Trophoblast cell (in vitro differentiated cells and primary cell): ENCODE data around the gene RAF1.

Source experiments
- DNase-seq, 2 donors: peaks; one replicate each; pipeline ENCODE4 v3.0.0-alpha.2; 2016
- H2AFZ ChIP-seq: 2 replicates; pipeline ENCODE4 v1.6.1; 2013; ENCODE audit warnings: low read length, moderate library complexity, mild to moderate bottlenecking; ENCODE audit not compliant: insufficient read depth, poor library complexity
- H2AK5ac ChIP-seq: 2 replicates; pipeline ENCODE4 v1.6.1; 2013; ENCODE audit warnings: mild to moderate bottlenecking, low read length
- H2BK120ac ChIP-seq: 2 replicates; pipeline ENCODE4 v1.6.1; 2013; ENCODE audit warnings: low read length, mild to moderate bottlenecking, moderate library complexity; ENCODE audit not compliant: insufficient read depth, poor library complexity
- H2BK12ac ChIP-seq: 2 replicates; pipeline ENCODE4 v1.6.1; 2013; ENCODE audit warnings: mild to moderate bottlenecking, low read length, moderate library complexity
- H2BK5ac ChIP-seq: 2 replicates; pipeline ENCODE4 v1.6.1; 2013; ENCODE audit warnings: low read length, low read depth, moderate library complexity, mild to moderate bottlenecking; ENCODE audit not compliant: poor library complexity
- H3K14ac ChIP-seq: 2 replicates; pipeline ENCODE4 v1.6.1; 2013; ENCODE audit warnings: mild to moderate bottlenecking, low read length
- H3K18ac ChIP-seq: 2 replicates; pipeline ENCODE4 v1.6.1; 2013; ENCODE audit warnings: mild to moderate bottlenecking, low read length
- H3K23ac ChIP-seq: 2 replicates; pipeline ENCODE4 v1.6.1; 2013; ENCODE audit warnings: low read length
- H3K27ac ChIP-seq: 2 replicates; pipeline ENCODE4 v1.5.1; 2013; ENCODE audit warnings: low read depth, mild to moderate bottlenecking, inconsistent platforms, low read length, moderate library complexity
- H3K27me3 ChIP-seq: 2 replicates; pipeline ENCODE4 v1.6.1; 2013; ENCODE audit warnings: inconsistent platforms, mild to moderate bottlenecking, low read length, moderate library complexity; ENCODE audit not compliant: insufficient read depth
- H3K36me3 ChIP-seq, 2 experiments: 1 replicate in 1 of 2; 2 replicates in 1 of 2; pipeline ENCODE4 v1.6.1; 2013; ENCODE audit warnings: low read length in 2 of 2, mild to moderate bottlenecking in 2 of 2, moderate library complexity in 1 of 2; ENCODE audit not compliant: insufficient read depth in 2 of 2, control insufficient read depth in 1 of 2
- H3K4ac ChIP-seq: 2 replicates; pipeline ENCODE4 v1.6.1; 2013; ENCODE audit warnings: low read depth, mild to moderate bottlenecking, low read length, moderate library complexity
- H3K4me1 ChIP-seq, 2 experiments: 1 replicate in 1 of 2; 2 replicates in 1 of 2; pipeline ENCODE4 v1.6.1; 2013; ENCODE audit warnings: low read length in 2 of 2, mild to moderate bottlenecking in 2 of 2, moderate library complexity in 1 of 2; ENCODE audit not compliant: insufficient read depth in 2 of 2, control insufficient read depth in 1 of 2
- H3K4me2 ChIP-seq: 2 replicates; pipeline ENCODE4 v1.6.1; 2013; ENCODE audit warnings: inconsistent platforms, mild to moderate bottlenecking, low read length, moderate library complexity
- H3K4me3 ChIP-seq: 2 replicates; pipeline ENCODE4 v1.5.1; 2013; ENCODE audit warnings: mild to moderate bottlenecking, low read depth, low read length, inconsistent platforms
- H3K79me1 ChIP-seq: one replicate; pipeline ENCODE4 v1.6.1; 2013; ENCODE audit warnings: low read length
- H3K79me2 ChIP-seq: 2 replicates; pipeline ENCODE4 v1.6.1; 2013; ENCODE audit warnings: low read length, mild to moderate bottlenecking; ENCODE audit not compliant: control insufficient read depth, insufficient read depth, poor library complexity
- H3K9ac ChIP-seq: 2 replicates; pipeline ENCODE4 v1.6.1; 2013; ENCODE audit warnings: mild to moderate bottlenecking, low read length
- H3K9me3 ChIP-seq: 2 replicates; pipeline ENCODE4 v1.6.1; 2013; ENCODE audit warnings: low read depth, mild to moderate bottlenecking, control low read depth, inconsistent platforms, low read length; ENCODE audit not compliant: insufficient read depth
- H4K12ac ChIP-seq: 2 replicates; pipeline ENCODE4 v1.6.1; 2013; ENCODE audit warnings: low read depth, mild to moderate bottlenecking, low read length, moderate library complexity
- H4K8ac ChIP-seq: 2 replicates; pipeline ENCODE4 v1.6.1; 2013; ENCODE audit warnings: low read depth, mild to moderate bottlenecking, low read length, moderate library complexity
- H4K91ac ChIP-seq: one replicate; pipeline ENCODE4 v1.6.1; 2013; ENCODE audit warnings: low read depth, mild to moderate bottlenecking, low read length, moderate library complexity
- WGBS: extraction: QIAGEN DNeasy Blood & Tissue Kit; methylation state at CpG from one replicate; pipeline ENCODE4 v1.1.7; 2013; ENCODE audit warnings: missing lambda C conversion rate; ENCODE audit not compliant: insufficient read length, insufficient coverage; ENCODE audit errors: extremely low coverage; 5-methylcytosine and 5-hydroxymethylcytosine counted together

Gene RAF1

GRCh38 chr3:12656850-12657249 is 7.1 kb downstream of the RAF1 start:
- Histone ChIP-seq H2AK5ac (no peak overlapping the region), H2BK120ac (no peak overlapping the region), H4K12ac (no peak overlapping the region), H4K91ac (no peak overlapping the region), H3K4ac (peak overlapping the region; percentile 33), H3K9me3 (no peaks in the 10 kb centered on the region), H3K27me3 (no peaks in the 10 kb centered on the region), H2BK12ac (no peak overlapping the region), H3K27ac (no peak overlapping the region), H3K14ac (no peak overlapping the region), H3K4me3 (no peak overlapping the region), H4K8ac (no peak overlapping the region), H3K18ac (no peak overlapping the region), H3K23ac (no peak overlapping the region), H3K79me1 (no peaks in the 10 kb centered on the region), H3K79me2 (peaks cover 18% of the 10 kb centered on the region), H2AFZ (no peak overlapping the region), H3K4me2 (no peak overlapping the region), H2BK5ac (no peak overlapping the region), H3K36me3 (no peaks in the 10 kb centered on the region), H3K4me1 (peaks cover 0 to 1% of the 10 kb centered on the region in 2 experiments), H3K9ac (no peak overlapping the region)
- DNase-seq, result no peak
- no CpG with 5 or more reads among the region's 6 CpGs for WGBS

- Histone ChIP-seq H2AFZ (no peak overlapping the region), H2AK5ac (no peak overlapping the region), H3K18ac (no peak overlapping the region), H3K23ac (no peak overlapping the region), H2BK5ac (no peak overlapping the region), H3K36me3 (no peaks in the 10 kb centered on the region), H2BK120ac (no peak overlapping the region), H3K4me3 (no peak overlapping the region), H3K4ac (no peak overlapping the region), H4K91ac (no peak overlapping the region), H3K79me1 (no peaks in the 10 kb centered on the region), H4K8ac (no peak overlapping the region), H3K27ac (no peak overlapping the region), H3K79me2 (peaks cover 17% of the 10 kb centered on the region), H3K27me3 (no peaks in the 10 kb centered on the region), H3K4me1 (peaks cover 0 to 1% of the 10 kb centered on the region in 2 experiments), H3K9ac (no peak overlapping the region), H4K12ac (no peak overlapping the region), H3K14ac (no peak overlapping the region), H2BK12ac (no peak overlapping the region), H3K4me2 (no peak overlapping the region), H3K9me3 (no peaks in the 10 kb centered on the region)
- no peak for DNase-seq
Measured at GRCh38 chr3:12656193-12656592, 7.7 kb downstream of the RAF1 start.

- no peak for DNase-seq
- no peak overlapping the region for H2AK5ac ChIP-seq
- H3K18ac ChIP-seq, result no peak overlapping the region
- no peak overlapping the region for H3K27ac ChIP-seq
- H3K23ac ChIP-seq, result no peak overlapping the region
- no peak overlapping the region for H3K14ac ChIP-seq
- H2BK5ac ChIP-seq, result no peak overlapping the region
- H3K9me3 ChIP-seq, result no peaks in the 10 kb centered on the region
- H3K4me3 ChIP-seq, result no peak overlapping the region
- H3K27me3 ChIP-seq, result no peaks in the 10 kb centered on the region
- no CpG with 5 or more reads among the region's 4 CpGs for WGBS
- H4K8ac ChIP-seq, result no peak overlapping the region
- no peak overlapping the region for H2BK12ac ChIP-seq
- H3K79me2 ChIP-seq, result peaks cover 16% of the 10 kb centered on the region
- H3K9ac ChIP-seq, result no peak overlapping the region
- peak overlapping the region; percentile 4 for H3K4ac ChIP-seq
- no peak overlapping the region for H2BK120ac ChIP-seq
- no peak overlapping the region for H3K4me2 ChIP-seq
- H4K91ac ChIP-seq, result no peak overlapping the region
- H4K12ac ChIP-seq, result no peak overlapping the region
- no peaks in the 10 kb centered on the region for H3K36me3 ChIP-seq
- no peak overlapping the region for H2AFZ ChIP-seq
- peaks cover 0 to 1% of the 10 kb centered on the region in 2 experiments for H3K4me1 ChIP-seq
- H3K79me1 ChIP-seq, result no peaks in the 10 kb centered on the region
Measured at GRCh38 chr3:12655701-12656100, 8.2 kb downstream of the RAF1 start.

- Histone ChIP-seq H3K9me3 (no peaks in the 10 kb centered on the region), H3K79me1 (no peaks in the 10 kb centered on the region), H2AFZ (no peak overlapping the region), H3K9ac (no peak overlapping the region), H3K4me2 (no peak overlapping the region), H3K23ac (no peak overlapping the region), H4K8ac (no peak overlapping the region), H3K4me1 (peaks cover 0 to 1% of the 10 kb centered on the region in 2 experiments), H3K36me3 (no peaks in the 10 kb centered on the region), H2BK12ac (no peak overlapping the region), H3K14ac (no peak overlapping the region), H4K12ac (no peak overlapping the region), H4K91ac (no peak overlapping the region), H2AK5ac (no peak overlapping the region), H3K4me3 (no peak overlapping the region), H3K27me3 (no peaks in the 10 kb centered on the region), H3K4ac (peak overlapping the region; percentile 69), H3K18ac (no peak overlapping the region), H2BK120ac (no peak overlapping the region), H3K27ac (no peak overlapping the region), H3K79me2 (peaks cover 10% of the 10 kb centered on the region), H2BK5ac (no peak overlapping the region)
- no peak for DNase-seq
- no CpG with 5 or more reads among the region's 4 CpGs for WGBS
Measured at GRCh38 chr3:12653747-12654146, 10.2 kb downstream of the RAF1 start.
